Adrenal gland (tissue), 5 donors: ENCODE data around the gene ASPHD1.

Experiments used
- POLR2A ChIP-seq, 2 donors: fragments of 450-650 bp; IDR thresholded peaks; one replicate each; pipeline ENCODE4 v1.6.1; 2017; ENCODE audit warnings: antibody characterized with exemption in 2 of 2, mild to moderate bottlenecking in 2 of 2, moderate library complexity in 1 of 2
- TF ChIP-seq, protein P1 (sequence below), 6 experiments: fragments of 450-650 bp in 4 of 6; fragments of 200-600 bp in 2 of 6; sonication (generic) in 1 of 6; IDR thresholded peaks; 1 replicate in 5 of 6; 2 replicates in 1 of 6; pipeline versions ENCODE4 v1.5.1 to v1.8.0; 2016 to 2021; ENCODE audit warnings: antibody characterized with exemption in 6 of 6, mild to moderate bottlenecking in 2 of 6, moderate library complexity in 1 of 6
- donor health status: DM: no; HTN: no; CAD: no.

DNA sequence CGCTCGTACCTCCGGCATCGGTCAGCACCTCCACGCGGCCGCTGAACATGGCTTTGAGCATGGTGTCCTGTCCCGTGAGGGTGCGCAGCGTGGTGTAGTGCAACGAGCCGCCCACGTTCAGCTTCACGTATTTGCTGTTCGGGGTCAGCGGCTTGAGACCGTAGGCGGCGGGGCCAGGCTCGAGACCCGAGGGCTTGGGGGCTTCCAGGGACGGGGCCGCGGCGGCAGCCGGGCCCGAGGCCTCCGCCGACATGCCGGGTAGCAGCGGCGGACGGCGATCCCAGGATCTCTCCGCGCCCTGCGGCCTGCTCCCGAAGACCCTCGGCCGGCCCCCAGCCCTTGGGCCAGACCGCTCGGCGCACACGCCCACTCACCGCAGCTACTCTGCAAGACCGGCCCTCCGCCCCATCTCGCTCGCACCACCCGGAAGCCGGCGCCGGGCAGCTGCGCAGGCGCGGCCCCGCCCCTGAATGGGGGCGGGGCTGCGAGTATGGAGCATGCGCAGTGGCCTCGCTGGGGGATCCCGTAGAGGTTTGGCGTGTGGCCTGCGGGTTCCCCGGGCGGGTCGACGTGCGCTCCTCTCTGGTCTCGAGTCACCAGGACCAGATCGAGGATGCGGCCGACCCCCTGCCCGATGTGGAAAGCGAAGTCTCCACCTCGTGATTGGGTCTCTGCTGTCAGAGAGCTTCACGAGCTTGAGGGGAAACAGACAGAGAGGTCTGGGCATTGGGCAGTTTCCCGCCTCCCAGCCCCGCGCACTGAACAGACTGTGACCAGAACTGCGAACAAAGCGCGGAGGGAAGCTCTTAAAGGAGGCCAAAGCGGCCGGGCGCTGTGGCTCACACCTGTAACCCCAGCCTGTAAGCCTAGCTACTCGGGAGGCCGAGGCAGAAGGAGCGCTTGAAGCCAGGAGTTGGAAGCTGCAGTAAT, 25.8 kb downstream of the ASPHD1 start, which contains the start of gene KCTD13:
- TF ChIP-seq, protein P1, sequence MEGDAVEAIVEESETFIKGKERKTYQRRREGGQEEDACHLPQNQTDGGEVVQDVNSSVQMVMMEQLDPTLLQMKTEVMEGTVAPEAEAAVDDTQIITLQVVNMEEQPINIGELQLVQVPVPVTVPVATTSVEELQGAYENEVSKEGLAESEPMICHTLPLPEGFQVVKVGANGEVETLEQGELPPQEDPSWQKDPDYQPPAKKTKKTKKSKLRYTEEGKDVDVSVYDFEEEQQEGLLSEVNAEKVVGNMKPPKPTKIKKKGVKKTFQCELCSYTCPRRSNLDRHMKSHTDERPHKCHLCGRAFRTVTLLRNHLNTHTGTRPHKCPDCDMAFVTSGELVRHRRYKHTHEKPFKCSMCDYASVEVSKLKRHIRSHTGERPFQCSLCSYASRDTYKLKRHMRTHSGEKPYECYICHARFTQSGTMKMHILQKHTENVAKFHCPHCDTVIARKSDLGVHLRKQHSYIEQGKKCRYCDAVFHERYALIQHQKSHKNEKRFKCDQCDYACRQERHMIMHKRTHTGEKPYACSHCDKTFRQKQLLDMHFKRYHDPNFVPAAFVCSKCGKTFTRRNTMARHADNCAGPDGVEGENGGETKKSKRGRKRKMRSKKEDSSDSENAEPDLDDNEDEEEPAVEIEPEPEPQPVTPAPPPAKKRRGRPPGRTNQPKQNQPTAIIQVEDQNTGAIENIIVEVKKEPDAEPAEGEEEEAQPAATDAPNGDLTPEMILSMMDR (IDR thresholded peaks at IDR 0.05) = no peak
- peak; percentile 60 to 88 for TF ChIP-seq POLR2A (IDR thresholded peaks at IDR 0.05)
